ENCODE measurements around the gene TEAD1.
"Not testable (repeated sequence)": the region's sequence is repeated elsewhere in the genome, so short reads cannot be mapped to it uniquely, and the experiment has no call there.

TEAD1 gene

DNA sequence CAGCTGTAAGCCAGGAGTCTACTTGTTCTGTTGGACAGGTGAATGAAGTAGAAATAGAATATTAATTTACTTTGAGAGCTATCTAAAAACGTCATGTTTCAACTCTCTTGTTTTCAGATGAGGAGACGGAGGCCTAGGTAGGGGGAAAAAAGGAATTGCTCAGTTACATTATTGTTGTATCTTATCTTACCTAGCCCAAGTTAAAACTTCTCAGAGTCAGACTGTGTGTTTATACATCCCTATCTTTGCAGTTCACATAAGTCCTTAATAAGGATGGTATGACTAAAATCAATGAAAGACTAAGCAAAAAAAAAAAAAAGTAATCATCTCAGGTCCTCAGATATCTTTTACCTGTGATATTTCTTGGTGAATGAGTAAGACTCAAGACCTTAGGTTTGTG is 62.8 kb downstream of the TEAD1 start:
- no peak for DNase-seq (ENCODE audit: low spot score)

DNA sequence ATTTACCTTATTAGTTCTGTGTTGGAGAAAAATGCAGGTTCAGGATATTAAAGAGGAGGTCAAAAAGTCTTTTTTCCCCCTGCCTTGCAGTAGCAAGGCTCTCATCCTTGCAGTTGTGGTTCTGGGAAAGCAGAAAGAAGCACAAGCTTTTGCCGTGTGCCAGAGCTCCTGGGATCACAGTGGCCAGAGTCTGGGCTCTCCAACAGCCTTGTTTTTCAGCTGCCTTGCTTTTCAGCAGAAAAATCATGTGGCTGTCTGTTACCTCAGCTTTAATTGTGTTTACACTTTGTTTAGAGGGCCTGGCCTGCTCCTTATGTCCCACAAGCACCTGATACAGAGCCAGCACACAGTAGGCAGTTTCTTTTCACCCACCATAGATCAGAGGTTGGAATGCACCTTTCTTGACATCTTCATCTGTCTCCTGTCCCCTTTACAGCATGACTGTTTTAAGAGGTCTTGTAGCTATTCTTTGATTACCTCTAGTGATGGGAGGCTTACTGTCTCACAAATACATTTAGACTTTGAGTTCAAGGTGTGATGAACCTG is 67.5 kb downstream of the TEAD1 start:
- DNase-seq (ENCODE audit: low spot score), result peak; percentile 37

DNA sequence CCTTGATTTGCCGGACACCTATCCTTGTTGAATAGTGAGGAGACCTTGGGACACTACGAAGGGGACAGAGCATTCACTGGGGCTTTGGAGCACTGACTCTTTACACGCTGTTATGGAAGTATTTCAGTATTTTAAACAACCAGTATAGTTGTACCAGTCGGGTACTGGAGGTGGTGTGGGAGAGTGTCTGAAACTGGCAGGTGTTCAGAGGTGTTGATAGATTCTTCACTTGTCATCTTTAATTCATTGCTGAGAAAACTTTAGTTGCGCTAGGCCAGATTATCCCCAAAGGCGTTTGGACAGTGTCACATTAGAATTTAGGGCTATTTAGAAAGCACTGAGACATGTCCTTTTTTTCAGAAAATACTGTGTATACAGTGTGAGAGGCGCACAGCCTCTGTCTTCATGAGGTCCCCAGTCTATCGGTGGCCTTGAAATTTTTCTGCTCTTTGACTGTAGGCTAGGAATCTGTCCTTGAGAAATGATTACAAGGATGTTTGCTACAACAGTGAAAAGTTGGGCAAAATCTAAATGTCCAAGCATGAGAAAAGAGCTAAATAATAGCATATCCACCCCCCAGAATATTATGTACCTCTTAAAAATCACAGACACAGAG is 69.7 kb downstream of the TEAD1 start:
- DNase-seq (ENCODE audit: low spot score), result no peak

DNA sequence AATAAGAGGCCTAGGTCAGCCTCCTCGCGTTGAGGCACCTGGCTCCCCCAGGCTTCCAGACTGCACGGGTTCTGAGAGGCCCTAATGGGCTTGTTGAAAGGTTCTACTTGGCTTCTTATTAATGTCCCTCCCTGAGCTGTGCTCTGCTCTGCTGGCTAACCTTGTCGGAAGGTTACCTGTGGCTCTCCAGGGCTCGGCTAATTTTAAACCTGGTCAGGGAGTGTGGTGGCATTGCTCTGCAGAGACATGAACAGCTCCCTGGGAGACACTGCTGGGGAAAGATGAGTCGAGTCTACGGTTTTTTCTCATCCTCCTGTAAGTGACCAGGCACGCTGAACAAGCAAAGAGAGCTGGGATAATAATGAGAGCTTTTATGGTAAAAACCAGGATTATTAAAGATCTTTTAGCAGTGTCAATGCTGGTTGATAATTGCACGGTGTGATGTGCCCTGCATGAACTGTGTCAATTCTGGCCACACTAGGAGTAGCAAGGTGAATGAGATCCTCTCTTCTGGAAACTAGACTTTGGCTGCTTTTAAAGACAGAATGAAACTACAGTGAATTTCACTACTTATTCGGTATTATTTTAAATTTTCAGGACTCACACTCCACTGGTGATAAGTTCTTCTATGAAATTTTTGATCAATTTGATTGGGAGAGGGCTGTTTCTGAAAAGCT is 70.7 kb downstream of the TEAD1 start:
- DNase-seq (ENCODE audit: low spot score), result peak; percentile 13

DNA sequence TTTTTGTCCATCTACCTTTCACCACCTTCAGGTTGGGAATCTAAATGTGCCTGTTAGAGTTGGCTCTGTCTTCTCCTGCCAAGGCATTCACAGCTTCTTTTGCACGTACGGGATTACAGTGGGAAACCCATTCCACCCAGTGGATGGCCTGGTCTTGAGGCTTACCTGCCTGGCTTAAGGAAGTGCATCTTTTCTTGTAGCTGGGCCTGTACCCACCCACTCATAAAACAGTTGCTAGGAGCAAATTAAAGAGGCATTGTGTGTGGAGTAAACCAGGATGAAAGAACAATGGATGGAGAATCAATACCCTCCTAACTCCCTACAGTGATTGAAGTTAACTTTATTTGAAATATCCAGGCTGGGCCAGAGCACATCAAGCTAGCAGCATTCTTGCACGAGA is 71.6 kb downstream of the TEAD1 start:
- no peak for DNase-seq (ENCODE audit: low spot score)

DNA sequence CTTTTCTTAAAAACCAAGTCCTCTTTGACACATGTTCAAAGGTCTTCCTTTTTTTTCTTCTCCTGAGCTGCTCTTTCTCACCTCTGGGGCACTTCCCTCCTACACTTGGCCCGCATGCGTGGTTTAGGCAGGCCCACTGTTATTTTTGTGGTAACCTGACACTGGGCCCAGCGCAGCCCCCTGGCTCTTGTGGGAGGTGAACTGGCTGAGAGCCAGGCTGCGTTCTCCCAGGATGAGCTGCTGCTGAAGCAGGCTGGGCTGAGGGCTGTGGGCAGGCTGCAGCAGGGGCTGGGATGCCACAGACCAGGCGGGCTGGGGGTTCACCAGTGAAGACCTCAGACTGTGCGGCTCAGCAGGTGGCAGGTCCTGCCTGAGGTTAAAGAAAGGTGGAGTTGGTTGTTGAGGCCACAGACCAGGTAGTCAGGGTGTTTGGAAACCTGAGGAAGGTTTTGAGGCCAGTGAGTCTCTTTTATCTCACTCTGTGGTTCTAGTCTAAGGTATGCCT is 72.4 kb downstream of the TEAD1 start:
- no peak for DNase-seq (ENCODE audit: low spot score)

DNA sequence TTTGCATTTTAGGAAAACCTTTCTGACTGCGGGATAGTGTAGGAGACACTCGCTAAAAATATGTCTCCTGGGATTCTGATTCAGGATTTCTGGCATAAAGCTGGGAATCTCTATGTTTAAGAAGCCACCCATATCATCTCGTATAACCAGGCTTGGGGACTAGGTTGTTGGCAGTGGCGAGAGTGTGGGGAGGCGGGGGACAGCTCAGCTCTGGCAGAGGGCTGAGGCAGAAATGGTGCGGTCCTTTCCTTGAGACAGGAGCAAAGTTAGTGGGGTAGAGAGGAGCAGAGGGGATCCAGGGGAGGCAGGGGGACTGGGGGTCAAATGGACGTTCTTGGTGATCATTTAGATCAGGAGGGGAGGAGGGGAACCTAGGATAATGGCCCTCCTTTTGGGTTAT is 74.3 kb downstream of the TEAD1 start:
- no peak for DNase-seq (ENCODE audit: low spot score)

DNA sequence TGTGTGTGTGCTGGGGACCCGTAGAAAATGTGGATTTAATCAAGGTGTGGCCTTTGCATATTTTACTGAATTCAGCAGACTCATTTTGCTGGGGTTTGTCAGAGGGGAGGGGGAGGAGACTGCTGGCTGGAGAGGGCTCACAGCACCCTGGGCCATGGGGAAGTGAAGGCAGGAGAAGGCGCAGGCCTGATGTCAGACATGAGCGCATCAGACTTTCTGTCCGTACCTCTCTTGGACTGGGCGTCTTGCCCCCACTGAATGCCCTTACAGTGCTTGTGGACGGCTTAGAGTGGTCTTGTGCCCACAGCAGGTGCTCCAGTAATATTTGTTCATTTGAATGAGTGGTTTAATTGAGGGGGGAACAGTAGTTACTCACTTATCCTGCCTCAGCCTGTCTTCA is 75.2 kb downstream of the TEAD1 start:
- no peak for DNase-seq (ENCODE audit: low spot score)

DNA sequence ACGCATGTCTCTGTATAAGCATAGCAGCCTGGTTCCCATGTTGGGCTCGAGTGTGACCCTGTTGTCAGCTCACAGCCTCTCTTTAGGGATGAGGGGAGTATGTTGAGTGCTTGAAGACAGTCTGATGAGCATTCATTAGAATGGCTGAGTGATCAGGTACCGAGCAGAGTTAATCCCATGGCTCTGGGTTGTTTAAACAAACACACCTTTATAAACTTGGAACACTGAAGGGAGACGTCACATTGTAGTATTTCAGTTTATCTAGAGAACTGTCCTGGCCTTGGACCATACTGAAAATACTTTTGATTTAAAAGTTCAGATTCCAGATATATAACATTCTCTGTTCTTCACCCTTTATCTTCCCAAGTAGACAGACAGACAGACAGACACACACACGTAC is 76.0 kb downstream of the TEAD1 start:
- DNase-seq (ENCODE audit: low spot score), result no peak

DNA sequence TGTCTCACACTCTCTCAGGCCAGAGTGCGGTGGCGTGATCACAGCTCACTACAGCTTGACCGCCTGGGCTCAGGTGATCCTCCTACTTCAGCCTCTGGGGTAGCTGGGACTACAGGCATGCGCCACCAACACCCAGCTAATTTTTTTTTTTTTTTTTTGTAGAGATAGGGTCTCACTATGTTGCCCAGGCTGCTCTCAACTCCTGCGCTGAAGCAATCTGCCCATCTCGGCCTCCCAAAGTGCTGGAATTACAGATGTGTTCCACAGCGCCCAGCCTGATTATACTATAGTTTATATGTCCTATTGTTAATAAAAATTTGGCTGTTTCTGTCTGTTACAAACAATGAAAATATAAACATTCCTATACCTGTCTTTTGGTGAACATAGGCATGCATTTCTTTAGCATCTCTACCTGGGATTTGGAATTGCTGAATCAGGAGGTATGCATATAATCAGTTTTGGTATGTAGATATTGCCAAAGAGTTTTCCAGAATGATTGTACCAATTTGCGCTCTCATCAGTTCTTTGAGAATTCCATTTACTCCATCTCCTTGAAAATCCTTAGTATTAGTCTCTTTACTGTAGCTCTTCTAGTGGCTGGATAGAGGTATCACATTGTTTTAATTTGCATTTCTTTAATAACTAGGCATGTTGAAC is 78.8 kb downstream of the TEAD1 start:
- DNase-seq (ENCODE audit: low spot score), result no peak

DNA sequence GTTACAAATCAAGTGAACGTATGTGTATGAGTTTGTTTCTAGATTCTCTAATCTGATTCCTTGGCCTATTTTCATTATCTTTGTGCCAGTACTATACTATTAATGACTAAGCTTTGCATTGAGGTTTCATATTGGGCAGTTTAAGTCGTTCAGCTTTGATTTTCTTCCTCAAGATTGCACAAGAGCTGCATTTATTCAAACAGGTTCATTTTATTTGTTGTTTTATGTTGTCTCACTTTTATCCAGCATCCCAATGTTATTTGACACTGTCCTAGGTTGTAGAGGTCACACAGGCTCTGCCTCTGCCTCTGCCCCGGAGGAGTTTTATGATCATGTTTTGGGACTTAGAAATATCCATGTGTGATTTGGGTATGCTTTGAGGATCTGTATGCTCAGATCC is 79.8 kb downstream of the TEAD1 start:
- no peak for DNase-seq (ENCODE audit: low spot score)

DNA sequence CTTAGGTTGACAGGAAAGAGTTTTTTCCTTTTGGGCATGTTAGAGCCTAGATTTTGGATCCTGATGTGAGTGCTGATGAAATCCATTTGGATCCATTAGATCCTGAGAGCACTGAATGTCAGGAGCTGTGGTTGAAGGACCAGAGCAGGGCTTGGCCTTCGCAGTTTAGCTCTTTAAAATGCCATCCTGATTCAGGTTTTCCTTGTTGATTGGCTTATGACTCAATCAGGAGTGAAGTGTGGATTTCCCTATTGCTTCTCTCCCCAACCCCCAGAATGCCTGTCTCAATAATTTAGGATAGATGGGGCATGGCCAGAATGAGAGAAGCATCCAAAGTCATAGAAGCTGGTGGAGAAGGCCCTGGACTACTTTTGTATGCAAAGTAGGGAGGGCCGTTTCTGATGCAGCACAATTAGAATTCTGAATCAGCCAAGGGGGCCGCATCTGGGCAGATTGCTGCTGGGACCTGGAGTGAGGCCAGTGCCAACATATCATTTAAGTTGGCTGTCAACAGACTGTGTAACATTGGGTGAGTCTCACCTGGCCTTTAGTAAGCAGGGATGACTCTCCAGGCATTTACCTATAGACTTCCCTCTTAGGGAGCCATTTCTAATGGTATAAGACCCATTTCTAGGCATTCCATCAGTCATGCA is 80.5 kb downstream of the TEAD1 start:
- DNase-seq (ENCODE audit: low spot score), result no peak

DNA sequence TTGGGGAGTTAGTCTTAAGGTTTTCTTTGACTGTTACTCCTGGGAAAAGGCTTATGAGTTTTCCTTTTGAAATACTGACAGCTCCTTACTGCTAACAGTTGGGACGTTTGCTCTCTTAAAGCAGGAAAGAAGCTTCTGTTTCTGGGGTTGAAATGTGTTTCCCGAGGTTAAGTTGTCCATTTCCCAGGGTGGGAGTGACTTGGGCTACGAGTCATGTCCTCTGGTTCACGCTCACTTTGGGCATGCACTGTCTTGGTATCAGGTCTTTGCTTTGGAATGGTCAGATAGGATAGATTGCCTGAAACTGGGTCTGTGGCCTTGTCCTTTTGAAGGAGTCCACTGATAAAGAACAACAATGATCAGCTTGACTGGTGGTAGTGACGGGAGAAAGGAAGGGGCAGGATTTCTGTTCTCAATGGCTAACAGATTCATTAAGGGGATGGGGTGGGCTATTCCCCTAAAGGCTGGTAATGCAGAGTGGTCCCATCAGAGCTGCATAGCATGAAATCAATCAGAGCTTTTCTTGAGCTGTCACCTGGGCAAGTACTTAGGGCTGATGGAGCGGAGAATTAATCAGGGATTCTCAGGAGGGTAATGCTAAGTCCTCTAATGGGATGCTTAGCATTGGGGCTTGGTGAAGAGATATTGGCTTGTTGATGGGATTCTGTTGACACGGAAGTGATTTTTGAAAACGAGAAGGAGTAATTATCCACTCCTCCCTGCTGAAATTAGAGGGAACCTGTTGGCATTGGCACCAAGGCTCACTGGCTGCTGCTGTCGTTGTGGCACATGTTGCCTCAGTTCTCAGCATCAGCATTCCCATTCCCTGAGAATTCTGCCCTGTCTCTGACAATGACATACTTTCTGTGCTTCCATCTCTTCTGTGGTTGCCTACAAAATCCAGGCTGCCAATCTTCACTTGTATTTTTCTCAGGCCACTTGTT is 81.6 kb downstream of the TEAD1 start:
- no peak for DNase-seq (ENCODE audit: low spot score)

DNA sequence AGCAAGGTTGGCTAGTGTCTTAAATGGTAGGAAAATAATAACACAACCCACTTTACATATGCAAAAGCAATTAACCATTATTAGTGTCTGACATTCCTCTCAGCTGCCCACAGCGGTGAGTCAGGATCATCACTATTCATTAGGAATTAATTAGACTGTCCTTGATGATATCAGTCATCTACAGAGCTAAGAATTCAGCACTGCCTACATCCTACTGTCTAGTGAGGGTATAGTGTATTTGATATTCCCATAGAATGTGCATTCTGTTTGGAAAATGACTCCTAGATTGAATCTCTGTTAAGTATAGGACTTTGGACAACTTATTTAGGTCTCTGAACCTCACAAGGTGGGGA is 82.2 kb downstream of the TEAD1 start:
- no peak for DNase-seq (ENCODE audit: low spot score)

DNA sequence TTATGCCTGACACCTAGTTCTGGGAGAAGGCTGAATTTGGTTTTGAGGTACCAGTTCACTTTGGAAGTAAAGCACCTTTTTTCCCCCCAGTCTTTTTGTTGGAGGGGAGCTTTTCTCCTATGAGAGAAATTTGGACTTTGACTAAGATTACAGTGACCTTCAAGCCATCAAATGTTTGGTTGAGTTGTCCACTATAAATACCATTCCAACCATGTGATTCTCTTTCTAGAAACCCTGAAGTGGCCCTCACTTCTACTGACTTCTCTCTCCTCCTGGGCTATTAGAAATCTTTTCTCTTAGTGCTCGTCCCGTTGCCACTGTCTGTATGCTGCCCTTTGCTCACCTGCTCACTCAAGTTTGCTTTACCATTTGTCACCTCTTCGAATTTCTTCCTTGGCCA is 82.6 kb downstream of the TEAD1 start:
- no peak for DNase-seq (ENCODE audit: low spot score)

DNA sequence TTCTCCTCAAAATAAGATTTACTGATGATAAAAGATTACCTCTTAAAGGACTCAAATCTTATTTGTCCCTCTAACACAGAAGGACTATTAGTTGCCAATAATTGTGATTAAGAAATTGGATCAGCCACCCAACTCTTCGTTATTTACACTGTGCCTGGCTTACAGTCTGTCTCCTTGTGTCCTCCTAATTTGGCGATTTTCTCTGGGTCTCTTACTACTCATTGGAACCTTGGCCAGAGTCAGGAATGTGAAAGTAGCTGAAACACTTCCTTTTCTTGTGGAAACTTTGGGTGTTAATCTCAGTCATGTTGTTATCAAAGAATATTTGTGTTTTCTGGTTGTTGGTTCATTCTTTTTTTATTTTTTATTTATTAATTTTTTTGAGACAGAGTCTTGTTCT is 83.2 kb downstream of the TEAD1 start:
- DNase-seq (ENCODE audit: low spot score), result no peak

DNA sequence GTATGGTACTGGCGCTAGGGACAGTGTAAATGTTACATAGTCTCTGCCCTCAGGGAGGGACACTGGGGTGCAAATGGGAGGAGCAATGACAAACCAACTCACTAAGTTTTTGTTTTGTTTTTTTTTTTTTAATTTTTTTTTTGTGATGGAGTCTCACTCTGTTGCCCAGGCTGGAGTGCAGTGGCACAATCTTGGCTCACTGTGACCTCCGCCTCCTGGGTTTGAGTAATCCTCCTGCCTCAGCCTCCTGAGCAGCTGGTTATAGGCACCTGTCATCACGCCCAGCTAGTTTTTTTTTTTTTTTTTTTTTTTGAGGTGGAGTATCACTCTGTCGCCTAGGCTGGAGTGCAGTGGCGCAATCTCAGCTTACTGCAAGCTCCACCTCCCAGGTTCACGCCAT is 83.9 kb downstream of the TEAD1 start:
- DNase-seq (ENCODE audit: low spot score), result not testable (repeated sequence)

DNA sequence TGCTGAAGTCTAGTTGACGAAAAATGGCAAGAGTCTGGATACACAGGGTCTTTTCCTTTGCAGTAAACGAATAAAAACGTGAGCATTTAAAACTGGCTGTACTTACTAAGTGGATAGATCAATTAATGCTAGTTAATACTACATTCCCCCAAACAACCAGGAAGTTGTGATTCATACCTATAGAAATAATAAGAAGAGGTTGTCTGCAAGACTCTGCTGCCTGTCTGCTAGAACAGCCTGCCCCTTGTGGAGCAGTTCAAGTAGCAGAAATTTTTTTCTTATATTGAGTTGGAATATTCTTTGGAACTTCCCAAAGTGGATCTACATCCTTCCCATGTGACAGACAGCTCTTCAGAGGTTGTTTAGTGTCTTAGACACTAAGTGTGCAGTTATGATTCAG is 86.8 kb downstream of the TEAD1 start:
- no peak for DNase-seq (ENCODE audit: low spot score)

DNA sequence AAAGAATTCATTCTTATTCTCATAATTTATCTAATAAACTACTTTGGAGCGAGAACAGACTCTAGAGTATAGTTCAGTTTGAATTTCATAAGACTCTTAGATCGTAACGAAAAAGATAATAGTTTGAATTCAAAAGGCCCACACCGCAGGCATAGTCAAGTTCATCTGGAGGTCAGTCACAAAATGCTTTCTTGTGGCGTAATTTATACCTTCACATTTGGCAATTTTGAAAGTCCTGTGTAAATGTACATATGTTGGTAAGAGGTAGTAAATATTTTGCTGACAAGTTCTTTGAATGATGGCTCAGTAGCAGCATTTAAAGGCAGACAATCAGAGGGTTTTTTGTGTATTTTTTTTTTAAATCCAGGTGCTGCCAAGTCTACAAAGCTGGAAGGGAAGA is 88.1 kb downstream of the TEAD1 start:
- DNase-seq (ENCODE audit: low spot score), result no peak

DNA sequence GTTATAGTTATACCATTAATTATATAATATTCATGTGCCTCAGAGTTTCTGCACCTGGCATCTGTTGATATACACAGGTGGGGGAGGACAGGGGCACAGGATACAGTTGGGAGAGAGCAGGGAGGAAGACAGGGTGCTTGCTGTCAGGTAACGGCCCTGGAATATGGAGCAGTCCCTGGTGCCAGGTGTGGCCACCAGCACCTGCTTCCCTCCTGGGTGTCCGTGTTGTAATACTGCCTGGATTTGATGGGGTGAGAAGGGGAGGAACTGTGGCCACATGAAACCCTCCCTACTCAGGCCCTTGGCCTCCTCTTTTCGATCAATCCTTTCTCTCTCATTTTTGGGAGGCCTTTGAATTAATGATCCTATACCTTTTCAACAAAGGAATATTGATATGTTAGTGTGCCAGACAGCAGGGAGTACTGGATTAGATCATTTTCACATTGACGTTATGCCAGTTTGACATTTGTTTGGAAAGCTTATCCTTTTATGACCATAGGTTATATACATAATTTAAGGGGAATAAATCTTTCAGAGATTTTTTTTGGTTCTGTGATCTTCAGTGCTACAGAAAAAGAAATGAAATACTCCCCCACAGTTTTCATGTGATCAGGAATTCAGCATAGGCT is 88.6 kb downstream of the TEAD1 start:
- no peak for DNase-seq (ENCODE audit: low spot score)

Measured in pons (tissue), 1 donor.